Activated T-helper 2 cell treated with anti-CD3 and anti-CD28 coated beads, Interferon-gamma antibody, Interleukin-2, Interleukin-4, amounts not matched to agents 10 μg/mL and 5 μg/mL and 100 μg/mL, durations not matched to agents 14 hours and 24 hours and 36 hours (primary cell): ENCODE data around the gene ACTN2. TPM values are rescaled to one million over a fixed set of nuclear protein-coding genes. Genes with fewer than 3 reads are reported as not detected.

Source experiments
- DNase-seq: peaks from one replicate; pipeline ENCODE4 v3.0.0; 2021; ENCODE audit warnings: low spot score
- H3K27ac Mint-ChIP-seq: one replicate; pipeline ENCODE4 v1.8.0; 2021; ENCODE audit warnings: mixed read lengths
- H3K27me3 Mint-ChIP-seq: one replicate; pipeline ENCODE4 v1.8.0; 2021; ENCODE audit warnings: low read depth, mixed read lengths
- H3K36me3 Mint-ChIP-seq: one replicate; pipeline ENCODE4 v1.8.0; 2021; ENCODE audit warnings: low read depth, mixed read lengths
- H3K4me1 Mint-ChIP-seq: one replicate; pipeline ENCODE4 v1.8.0; 2021; ENCODE audit warnings: low read depth, mixed read lengths
- H3K4me3 Mint-ChIP-seq: one replicate; pipeline ENCODE4 v1.8.0; 2021; ENCODE audit warnings: low read depth, mild to moderate bottlenecking, moderate library complexity, mixed read lengths
- H3K9me3 Mint-ChIP-seq: one replicate; pipeline ENCODE4 v1.8.0; 2021; ENCODE audit warnings: mixed read lengths
- intact Hi-C: fragments of 100-400 bp; cut with micrococcal nuclease; formaldehyde crosslinking; loops from one replicate; pipeline ENCODE4 v1.15.1; 2023
- total RNA-seq: library from RNA; stranded (reverse); gene quantifications from 2 replicates; pipeline ENCODE4 v1.2.3, GENCODE V29; 2022

Gene ACTN2
- total RNA-seq, 1 donor from 2014 or later = 0.23 TPM

DNA sequence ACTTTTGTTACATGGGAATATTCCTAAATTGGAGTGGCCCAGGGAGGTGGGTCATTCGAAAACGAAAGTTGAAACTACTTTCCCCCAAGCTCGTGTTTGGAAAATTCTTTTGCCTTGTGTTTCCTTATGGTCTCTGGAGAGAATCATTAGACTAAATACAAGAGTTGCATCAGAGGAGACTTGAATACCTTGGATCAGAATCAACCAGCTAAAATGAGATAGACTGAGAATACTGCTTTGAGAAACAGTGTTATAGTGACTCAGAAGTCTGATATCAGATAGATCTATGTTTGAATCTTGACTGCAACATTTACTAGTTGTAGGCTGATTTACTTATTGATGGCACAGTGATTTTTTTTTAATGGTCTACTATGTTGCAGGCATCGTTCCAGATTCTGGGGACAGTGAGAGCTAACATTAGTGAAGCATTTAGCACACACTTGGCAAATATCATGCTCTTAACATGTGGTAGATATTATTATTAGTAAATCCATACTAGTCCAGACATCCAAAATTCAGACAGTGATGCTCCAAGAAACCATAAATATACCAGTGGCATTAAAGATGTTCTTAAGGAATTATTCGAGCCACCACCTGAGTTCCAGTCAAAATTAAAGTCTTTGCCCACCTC is 12.9 kb upstream of the ACTN2 start:
- H3K27ac Mint-ChIP-seq = no peak overlapping the region
- no peak for DNase-seq
- no peak overlapping the region for H3K4me3 Mint-ChIP-seq
- H3K9me3 Mint-ChIP-seq = no peaks in the 10 kb centered on the region
- H3K27me3 Mint-ChIP-seq = peaks cover 21% of the 10 kb centered on the region
- H3K36me3 Mint-ChIP-seq = no peaks in the 10 kb centered on the region
- no peaks in the 10 kb centered on the region for H3K4me1 Mint-ChIP-seq
- intact Hi-C loops = no loop called here

DNA sequence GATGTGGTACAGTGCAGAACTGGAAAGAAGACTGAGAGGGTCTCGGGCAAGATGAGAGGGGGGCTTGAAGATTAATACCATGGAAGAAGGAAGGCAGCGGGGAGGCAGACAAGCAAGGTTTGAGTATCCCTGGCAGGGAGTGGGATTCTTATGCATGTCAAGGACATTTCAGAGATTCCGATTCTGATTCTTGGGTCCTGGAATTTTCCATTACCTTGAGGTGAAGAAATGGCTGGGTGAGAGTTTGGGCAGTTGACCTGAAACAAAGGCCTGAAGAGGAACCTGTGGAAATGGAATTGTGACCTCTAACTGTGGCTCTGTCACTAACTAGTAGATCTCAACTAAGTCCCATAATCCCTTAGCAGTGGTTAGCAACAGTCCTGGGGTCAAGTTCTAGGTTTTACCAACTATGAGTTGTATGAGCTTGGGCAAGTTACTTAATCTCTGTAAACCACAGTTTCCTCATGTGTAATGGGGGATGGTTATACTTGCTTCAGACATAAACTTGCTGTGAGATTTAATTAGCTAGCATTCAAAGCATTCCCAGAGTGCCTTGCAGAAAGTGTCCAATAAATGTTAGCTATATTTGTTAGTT is 8.6 kb upstream of the ACTN2 start:
- no peaks in the 10 kb centered on the region for H3K9me3 Mint-ChIP-seq
- no peak overlapping the region for H3K27ac Mint-ChIP-seq
- H3K4me3 Mint-ChIP-seq = no peak overlapping the region
- no peaks in the 10 kb centered on the region for H3K4me1 Mint-ChIP-seq
- intact Hi-C loops = no loop called here
- H3K27me3 Mint-ChIP-seq = peaks cover 53% of the 10 kb centered on the region
- no peaks in the 10 kb centered on the region for H3K36me3 Mint-ChIP-seq
- no peak for DNase-seq

DNA sequence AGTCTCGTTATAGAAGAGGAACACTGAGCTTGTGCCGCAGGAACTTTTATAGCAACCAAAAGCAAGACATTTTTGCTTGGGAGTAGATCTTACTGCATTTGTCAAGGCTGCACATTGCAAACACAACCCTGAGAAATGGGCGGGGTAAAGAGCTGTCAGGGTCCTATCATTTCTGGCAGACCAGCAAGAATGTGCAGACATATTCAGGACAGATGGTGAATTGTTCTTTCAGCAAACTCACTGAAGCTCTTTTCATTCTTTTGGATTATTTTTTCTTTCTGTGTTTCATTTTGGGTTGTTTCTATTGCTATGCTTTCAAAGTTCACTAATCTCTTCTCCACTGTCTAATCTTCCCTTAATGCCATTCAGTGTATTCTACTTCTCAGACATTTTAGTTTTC is 5.1 kb upstream of the ACTN2 start:
- Mint-ChIP-seq H3K27me3 (peaks cover 66% of the 10 kb centered on the region), H3K36me3 (no peaks in the 10 kb centered on the region), H3K4me1 (peaks cover 5% of the 10 kb centered on the region), H3K4me3 (no peak overlapping the region), H3K27ac (no peak overlapping the region), H3K9me3 (no peaks in the 10 kb centered on the region)
- intact Hi-C loops = no loop called here
- DNase-seq = no peak

DNA sequence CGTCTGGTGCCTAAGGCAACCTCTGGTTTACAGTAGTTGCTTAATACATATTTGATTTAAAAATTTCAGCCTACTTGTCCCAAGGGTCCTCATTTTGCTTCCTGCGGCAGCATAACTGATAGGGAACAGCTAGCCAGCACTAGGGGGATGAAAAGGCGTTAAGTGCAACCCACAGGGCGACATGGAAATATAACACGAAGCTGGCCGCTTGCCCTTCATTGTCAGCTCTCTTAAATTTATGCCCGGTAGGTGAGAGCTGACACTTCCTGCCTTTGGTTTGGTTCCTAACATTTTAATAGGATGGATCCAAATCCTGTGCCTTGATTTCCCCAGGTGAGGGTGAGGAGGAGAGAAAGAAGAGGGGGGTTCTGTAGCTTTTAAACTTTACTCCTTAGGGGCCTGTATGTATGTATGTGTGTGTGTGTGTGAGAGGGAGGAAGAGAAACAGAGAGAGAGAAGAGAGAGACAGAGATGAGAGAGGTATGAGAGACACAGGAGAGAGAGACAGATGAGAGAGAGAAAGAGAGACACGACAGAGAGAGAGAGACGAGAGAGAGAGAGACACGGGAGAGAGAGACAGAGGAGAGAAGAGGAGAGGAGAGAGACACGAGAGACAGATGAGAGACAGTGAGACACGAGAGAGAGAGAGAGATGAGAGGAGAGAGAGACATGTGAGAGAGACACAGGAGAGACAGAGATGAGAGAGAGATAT is 938 bp upstream of the ACTN2 start:
- no peak for DNase-seq
- Mint-ChIP-seq H3K4me1 (peaks cover 8% of the 10 kb centered on the region), H3K27ac (no peak overlapping the region), H3K27me3 (peaks cover 61% of the 10 kb centered on the region), H3K9me3 (no peaks in the 10 kb centered on the region), H3K4me3 (peak overlapping the region; percentile 72), H3K36me3 (no peaks in the 10 kb centered on the region)
- intact Hi-C loops = loop anchor here (5.0 kb wide), 1 partner anchor 83 kb away; the partner anchor contains the start of gene HEATR1

DNA sequence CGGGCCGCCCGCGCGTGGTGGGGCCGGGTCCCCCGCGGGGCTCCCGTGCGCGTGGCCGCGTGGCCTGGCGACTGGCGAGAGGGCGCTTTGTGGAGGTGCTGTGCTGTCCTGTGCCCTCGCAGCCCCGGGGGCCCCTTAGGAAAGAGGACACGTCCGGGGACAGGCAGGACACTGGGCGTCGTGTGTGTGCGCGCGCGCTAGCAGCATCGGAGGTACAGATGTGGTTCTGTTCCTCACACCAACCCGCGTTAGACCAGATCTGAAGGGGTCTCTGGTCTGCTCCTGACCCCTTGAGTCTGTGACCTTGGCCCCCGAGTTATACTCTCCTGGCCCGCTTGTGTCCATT is 489 bp downstream of the ACTN2 start:
- no peak for DNase-seq
- intact Hi-C loops = loop anchor here (5.0 kb wide), 1 partner anchor 84 kb away; the partner anchor contains the start of gene HEATR1
- Mint-ChIP-seq H3K36me3 (no peaks in the 10 kb centered on the region), H3K4me3 (peak overlapping the region; percentile 30), H3K27ac (no peak overlapping the region), H3K9me3 (no peaks in the 10 kb centered on the region), H3K4me1 (peaks cover 8% of the 10 kb centered on the region), H3K27me3 (peaks cover 52% of the 10 kb centered on the region)

DNA sequence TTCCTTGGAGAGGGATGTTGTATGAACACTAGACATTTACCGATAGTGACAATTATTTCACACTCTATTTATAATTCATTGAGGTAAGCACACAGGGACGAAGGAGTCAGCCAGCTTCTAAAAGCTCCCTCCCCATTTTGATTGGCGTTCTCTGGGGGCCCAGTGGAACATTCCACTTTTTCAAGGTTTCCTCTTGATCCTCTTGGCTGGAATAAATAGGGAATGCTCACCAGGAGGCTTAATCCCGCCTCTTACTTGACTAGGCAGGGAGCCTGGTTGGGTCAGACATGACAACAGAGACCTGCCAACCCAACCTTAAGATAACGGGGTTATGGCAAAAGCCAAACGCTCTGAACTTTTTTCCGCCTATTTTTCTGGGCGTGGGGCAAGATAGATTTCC is 974 bp downstream of the ACTN2 start:
- Mint-ChIP-seq H3K27me3 (peaks cover 50% of the 10 kb centered on the region), H3K27ac (no peak overlapping the region), H3K4me3 (peak overlapping the region; percentile 30), H3K4me1 (peaks cover 8% of the 10 kb centered on the region), H3K9me3 (no peaks in the 10 kb centered on the region), H3K36me3 (no peaks in the 10 kb centered on the region)
- intact Hi-C loops = loop anchor here (5.0 kb wide), 1 partner anchor 85 kb away; the partner anchor contains the start of gene HEATR1
- DNase-seq = no peak

DNA sequence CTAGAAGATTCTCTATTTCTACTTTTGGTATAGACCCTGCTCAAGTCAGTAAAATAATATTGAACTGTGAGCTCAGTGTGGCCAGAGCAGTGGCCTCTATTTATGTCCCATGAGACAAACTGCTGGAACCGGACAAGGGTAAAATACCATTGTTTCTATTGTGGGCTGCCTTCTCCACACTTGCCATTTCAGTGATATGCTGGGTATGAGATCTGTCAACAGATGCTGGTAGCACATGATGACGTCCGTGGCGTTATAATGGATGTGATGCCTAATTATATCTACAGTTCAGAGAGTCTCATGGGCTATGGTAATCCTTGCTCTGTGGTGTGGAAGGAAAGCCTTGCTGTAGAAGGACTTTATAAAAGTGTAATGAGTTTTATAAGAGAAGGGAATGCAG is 2.4 kb downstream of the ACTN2 start:
- Mint-ChIP-seq H3K27ac (no peak overlapping the region), H3K27me3 (peaks cover 38% of the 10 kb centered on the region)
- intact Hi-C loops = loop anchor here (5.0 kb wide), 1 partner anchor 86 kb away; the partner anchor contains the start of gene HEATR1

DNA sequence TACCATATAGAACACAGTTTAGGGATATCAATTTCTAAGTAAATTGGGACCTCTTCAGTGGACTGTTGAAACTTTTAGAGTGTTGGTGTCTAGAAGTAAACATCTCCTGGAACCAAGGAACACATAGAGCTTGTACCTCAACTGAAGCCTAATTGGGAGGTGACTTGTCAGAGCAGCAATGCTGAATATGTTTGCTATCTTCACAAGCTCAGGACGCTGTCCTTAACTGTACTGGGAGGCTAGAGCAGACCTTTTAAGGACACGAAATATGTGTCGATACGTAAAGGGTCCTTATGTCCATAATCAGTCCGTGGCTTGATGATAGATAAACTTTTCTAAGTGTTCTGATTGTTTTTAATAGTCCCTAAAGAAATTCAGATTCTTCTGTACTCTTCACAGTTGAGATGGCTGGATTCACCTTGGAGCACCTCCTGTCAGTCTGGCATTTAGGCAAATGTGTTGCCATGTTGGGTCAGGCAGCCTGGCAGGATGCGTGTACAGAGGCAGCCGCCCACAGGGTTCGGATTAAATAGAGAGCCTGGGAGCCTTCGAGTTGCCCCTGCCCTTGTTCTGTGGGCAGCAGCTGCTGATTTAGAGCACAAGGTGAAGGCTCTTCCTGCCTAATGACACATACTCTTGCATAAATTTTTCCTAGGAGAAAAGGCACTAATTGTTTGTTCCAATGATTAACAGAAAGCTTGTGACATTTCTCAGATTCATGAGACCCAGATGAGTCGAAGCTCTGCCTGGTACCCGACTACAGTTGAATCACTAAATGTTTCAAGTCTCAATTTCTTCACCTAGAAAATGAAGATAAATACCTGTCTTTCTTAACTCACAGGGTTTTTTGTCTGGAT is 3.6 kb downstream of the ACTN2 start:
- peaks cover 34% of the 10 kb centered on the region for H3K27me3 Mint-ChIP-seq
- no peak for DNase-seq
- no peak overlapping the region for H3K27ac Mint-ChIP-seq
- intact Hi-C loops = loop anchor here (5.0 kb wide), 1 partner anchor 88 kb away; the partner anchor contains the start of gene HEATR1
- H3K36me3 Mint-ChIP-seq = no peaks in the 10 kb centered on the region
- peaks cover 8% of the 10 kb centered on the region for H3K4me1 Mint-ChIP-seq
- no peaks in the 10 kb centered on the region for H3K9me3 Mint-ChIP-seq
- no peak overlapping the region for H3K4me3 Mint-ChIP-seq

More for the DNA sequence above, 2.4 kb downstream of the ACTN2 start:
- Mint-ChIP-seq H3K4me3 (no peak overlapping the region), H3K9me3 (no peaks in the 10 kb centered on the region), H3K36me3 (no peaks in the 10 kb centered on the region), H3K4me1 (peaks cover 8% of the 10 kb centered on the region)
- no peak for DNase-seq

DNA sequence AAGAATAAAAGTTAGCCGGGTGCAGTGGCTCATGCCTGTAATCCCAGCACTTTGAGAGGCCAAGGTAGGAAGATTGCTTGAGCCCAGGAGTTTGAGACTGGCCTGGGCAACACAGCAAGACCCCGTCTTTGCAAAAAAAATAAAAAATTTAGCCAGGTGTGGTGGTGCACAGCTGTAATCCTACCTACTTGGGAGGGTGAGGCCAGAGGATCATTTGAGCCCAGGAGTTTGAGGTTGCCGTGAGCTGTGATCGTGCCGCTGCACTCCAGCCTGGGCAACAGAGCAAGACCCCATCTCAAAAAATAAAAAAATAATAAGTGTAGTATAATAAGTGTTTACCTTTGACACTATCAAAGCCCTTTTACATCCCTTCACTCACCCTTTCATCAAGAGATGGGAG is 5.0 kb downstream of the ACTN2 start:
- Mint-ChIP-seq H3K27ac (no peak overlapping the region), H3K27me3 (peaks cover 24% of the 10 kb centered on the region)

DNA sequence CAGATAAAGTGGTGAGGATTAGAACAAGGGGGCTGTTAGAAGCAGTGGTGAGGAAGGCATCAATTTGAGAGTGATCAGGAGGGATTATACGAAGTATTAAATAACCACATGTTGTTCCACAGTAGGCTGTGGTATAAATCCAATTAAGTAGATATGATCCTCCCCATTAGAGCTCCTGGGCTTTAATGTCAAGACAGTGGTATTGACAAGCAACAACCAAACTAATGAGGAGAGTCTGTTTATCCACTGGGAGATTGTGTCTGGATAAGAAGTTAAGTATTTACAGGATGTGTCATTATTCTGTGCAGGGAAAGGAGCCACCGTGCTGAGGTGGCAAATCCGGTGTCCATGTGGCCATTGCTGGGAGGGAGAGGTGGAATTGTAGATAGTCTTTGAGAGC is 5.8 kb downstream of the ACTN2 start:
- Mint-ChIP-seq H3K36me3 (no peaks in the 10 kb centered on the region), H3K4me1 (peaks cover under 1% of the 10 kb centered on the region), H3K27me3 (peaks cover 20% of the 10 kb centered on the region)

More for the DNA sequence above, 5.0 kb downstream of the ACTN2 start:
- Mint-ChIP-seq H3K9me3 (no peaks in the 10 kb centered on the region), H3K36me3 (no peaks in the 10 kb centered on the region), H3K4me1 (peaks cover 3% of the 10 kb centered on the region), H3K4me3 (no peak overlapping the region)
- intact Hi-C loops = no loop called here
- DNase-seq = no peak

DNA sequence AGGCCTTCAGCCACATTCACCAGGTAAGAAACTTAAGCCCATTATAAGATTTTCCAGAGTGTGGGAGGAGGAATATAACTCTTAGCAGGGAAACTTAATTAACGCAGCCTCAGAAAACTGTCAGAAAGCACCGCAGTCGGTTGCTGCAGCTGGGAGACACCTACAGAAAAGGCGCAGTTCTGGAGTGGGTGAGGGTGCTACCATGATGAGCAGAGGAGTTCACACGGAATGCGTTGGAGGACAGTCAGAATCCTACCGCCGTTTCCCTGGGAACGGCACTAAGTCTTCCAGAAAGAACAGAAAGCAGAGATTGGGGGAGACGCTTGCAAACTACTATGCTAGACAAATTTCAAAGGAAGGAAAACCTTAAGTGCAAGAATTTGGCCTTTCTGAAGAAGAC is 6.4 kb downstream of the ACTN2 start:
- no peak for DNase-seq
- Mint-ChIP-seq H3K36me3 (no peaks in the 10 kb centered on the region), H3K9me3 (no peaks in the 10 kb centered on the region), H3K4me1 (no peaks in the 10 kb centered on the region), H3K27ac (no peak overlapping the region), H3K4me3 (no peak overlapping the region), H3K27me3 (peaks cover 17% of the 10 kb centered on the region)
- intact Hi-C loops = no loop called here

More for the DNA sequence above, 5.8 kb downstream of the ACTN2 start:
- H3K4me3 Mint-ChIP-seq = no peak overlapping the region
- no peak for DNase-seq
- H3K9me3 Mint-ChIP-seq = no peaks in the 10 kb centered on the region
- H3K27ac Mint-ChIP-seq = no peak overlapping the region
- intact Hi-C loops = no loop called here

DNA sequence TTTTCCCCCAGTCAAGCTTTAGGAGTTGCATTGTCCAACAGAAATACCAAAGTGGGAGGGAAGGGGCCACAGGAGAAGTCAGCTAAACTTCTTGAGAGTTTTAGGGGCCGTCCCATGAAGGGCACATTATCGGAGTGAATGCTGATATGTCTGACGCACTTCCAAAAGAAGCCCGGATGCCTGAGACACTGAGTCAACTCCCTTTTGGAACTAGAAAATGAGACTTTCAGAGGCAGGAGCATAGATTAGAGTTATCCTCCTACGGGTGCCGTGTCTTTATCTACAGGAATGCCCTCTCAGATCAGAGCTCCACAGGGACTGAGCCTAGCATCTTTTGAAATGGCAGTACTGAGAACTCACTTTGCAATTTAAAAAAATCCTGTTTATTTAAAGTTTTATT is 13.1 kb downstream of the ACTN2 start:
- Mint-ChIP-seq H3K4me1 (no peaks in the 10 kb centered on the region), H3K27ac (no peak overlapping the region), H3K27me3 (peaks cover 18% of the 10 kb centered on the region), H3K9me3 (no peaks in the 10 kb centered on the region), H3K36me3 (no peaks in the 10 kb centered on the region), H3K4me3 (no peak overlapping the region)
- no peak for DNase-seq
- intact Hi-C loops = no loop called here
